Neural progenitor cell (in vitro differentiated cells): Measurements from ENCODE around the gene ZNF219. TPM values are rescaled to one million over a fixed set of nuclear protein-coding genes. Genes with fewer than 3 reads are reported as not detected.

Experiments
- DNase-seq: peaks from one replicate; pipeline ENCODE4 v3.0.0-alpha.2; 2016; ENCODE audit warnings: low spot score
- H2AFZ ChIP-seq: fragments of 200-600 bp; sonication (generic); replicated peaks from 2 replicates; pipeline ENCODE4 v1.6.1; 2016; ENCODE audit warnings: antibody characterized with exemption
- H3F3A ChIP-seq: fragments of 200-600 bp; sonication (generic); 2 replicates; pipeline ENCODE4 v1.6.1; 2016; ENCODE audit warnings: antibody characterized with exemption, low read depth
- H3K27ac ChIP-seq: fragments of 200-600 bp; sonication (generic); 2 replicates; pipeline ENCODE4 v1.5.1; 2016; ENCODE audit warnings: mild to moderate bottlenecking
- H3K27me3 ChIP-seq: fragments of 200-600 bp; sonication (generic); 2 replicates; pipeline ENCODE4 v1.6.1; 2016; ENCODE audit warnings: mild to moderate bottlenecking, moderate library complexity
- H3K36me3 ChIP-seq: fragments of 200-600 bp; sonication (generic); 2 replicates; pipeline ENCODE4 v1.5.1; 2016
- H3K4me1 ChIP-seq: fragments of 200-600 bp; sonication (generic); 2 replicates; pipeline ENCODE4 v1.6.1; 2016; ENCODE audit warnings: mixed run types
- H3K4me2 ChIP-seq: fragments of 200-600 bp; sonication (generic); 2 replicates; pipeline ENCODE4 v1.6.1; 2016
- H3K4me3 ChIP-seq: fragments of 200-600 bp; sonication (generic); 2 replicates; pipeline ENCODE4 v1.5.1; 2016
- H3K79me2 ChIP-seq: fragments of 200-600 bp; sonication (generic); 2 replicates; pipeline ENCODE4 v1.6.1; 2016; ENCODE audit warnings: low read depth
- H3K9ac ChIP-seq: fragments of 200-600 bp; sonication (generic); 2 replicates; pipeline ENCODE4 v1.6.1; 2016
- H3K9me3 ChIP-seq: fragments of 200-600 bp; sonication (generic); 2 replicates; pipeline ENCODE4 v1.5.1; 2016; ENCODE audit warnings: low read depth
- H4K20me1 ChIP-seq: fragments of 200-600 bp; sonication (generic); 2 replicates; pipeline ENCODE4 v1.6.1; 2016; ENCODE audit warnings: low read depth
- H3K27ac Mint-ChIP-seq: 3 replicates; pipeline ENCODE4 v1.8.0; 2021; ENCODE audit warnings: mixed read lengths
- H3K27me3 Mint-ChIP-seq: 2 replicates; pipeline ENCODE4 v1.8.0; 2022; ENCODE audit warnings: low read depth, mild to moderate bottlenecking, inconsistent platforms, moderate library complexity, mixed read lengths; ENCODE audit not compliant: insufficient read depth
- H3K36me3 Mint-ChIP-seq: 3 replicates; pipeline ENCODE4 v1.8.0; 2021; ENCODE audit warnings: mixed read lengths
- H3K4me1 Mint-ChIP-seq: 3 replicates; pipeline ENCODE4 v1.8.0; 2021; ENCODE audit warnings: mixed read lengths
- H3K4me3 Mint-ChIP-seq: 3 replicates; pipeline ENCODE4 v1.8.0; 2021; ENCODE audit warnings: mild to moderate bottlenecking, moderate library complexity, mixed read lengths
- H3K9me3 Mint-ChIP-seq: 3 replicates; pipeline ENCODE4 v1.8.0; 2020; ENCODE audit warnings: mixed read lengths
- EZH2 ChIP-seq: fragments of 200-600 bp; sonication (generic); IDR thresholded peaks from 2 replicates; pipeline ENCODE4 v1.6.1; 2017; ENCODE audit warnings: antibody characterized with exemption, mild to moderate bottlenecking, moderate library complexity
- EZH2phosphoT487 ChIP-seq: fragments of 200-600 bp; sonication (generic); IDR thresholded peaks from 2 replicates; pipeline ENCODE4 v1.6.1; 2017; ENCODE audit warnings: antibody characterized with exemption
- total RNA-seq: library from RNA; depleted of rRNA; stranded (reverse); fragments of >200 nt; gene quantifications from 2 replicates; pipeline ENCODE4 v1.2.3, GENCODE V29; 2015; ENCODE audit warnings: low replicate concordance
- TF ChIP-seq, protein P1 (sequence below): fragments of 200-600 bp; sonication (generic); IDR thresholded peaks from 2 replicates; pipeline ENCODE4 v1.5.1; 2017; ENCODE audit warnings: antibody characterized with exemption, mild to moderate bottlenecking

Gene ZNF219
- total RNA-seq, 1 donor from 2014 or later: 46.2 TPM

- no peaks in the 10 kb centered on the region for H3K9me3 ChIP-seq
- Mint-ChIP-seq H3K4me3 (no peak overlapping the region), H3K4me1 (no peaks in the 10 kb centered on the region)
Observed at GRCh38 chr14:21048638-21049037, 49.8 kb downstream of the ZNF219 start.

DNA sequence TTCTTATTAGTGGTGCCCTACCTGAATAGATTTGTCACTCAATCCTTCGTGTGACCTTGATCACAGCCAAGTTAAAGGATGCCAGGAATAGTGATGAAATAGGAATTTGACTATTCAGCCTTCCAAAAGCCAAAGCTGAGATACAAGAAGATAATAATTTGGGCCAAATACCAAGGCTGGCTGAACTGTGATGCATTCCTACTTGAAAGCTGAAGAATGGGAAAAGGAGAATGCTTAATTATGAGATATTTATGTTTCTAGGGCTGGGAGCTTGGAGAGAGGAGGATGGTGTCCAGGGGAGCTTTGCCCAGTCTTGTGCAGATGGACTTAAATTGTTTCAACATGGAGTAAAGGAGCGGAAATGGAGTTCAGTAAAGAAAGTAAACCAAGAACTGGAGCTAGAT is 51.1 kb downstream of the ZNF219 start:
- Histone ChIP-seq H3K36me3 (no peaks in the 10 kb centered on the region), H3K9ac (no peak overlapping the region), H3K27me3 (peaks cover 10% of the 10 kb centered on the region), H3K9me3 (no peaks in the 10 kb centered on the region), H3K79me2 (no peaks in the 10 kb centered on the region), H4K20me1 (no peaks in the 10 kb centered on the region), H3F3A (no peaks in the 10 kb centered on the region), H2AFZ (no peak overlapping the region), H3K4me2 (no peak overlapping the region), H3K4me3 (no peak overlapping the region), H3K4me1 (no peaks in the 10 kb centered on the region), H3K27ac (no peak overlapping the region)
- Mint-ChIP-seq H3K36me3 (no peaks in the 10 kb centered on the region), H3K27me3 (peaks cover 6% of the 10 kb centered on the region), H3K9me3 (no peaks in the 10 kb centered on the region), H3K27ac (no peak overlapping the region), H3K4me3 (no peak overlapping the region), H3K4me1 (no peaks in the 10 kb centered on the region)
- TF ChIP-seq, protein P1, sequence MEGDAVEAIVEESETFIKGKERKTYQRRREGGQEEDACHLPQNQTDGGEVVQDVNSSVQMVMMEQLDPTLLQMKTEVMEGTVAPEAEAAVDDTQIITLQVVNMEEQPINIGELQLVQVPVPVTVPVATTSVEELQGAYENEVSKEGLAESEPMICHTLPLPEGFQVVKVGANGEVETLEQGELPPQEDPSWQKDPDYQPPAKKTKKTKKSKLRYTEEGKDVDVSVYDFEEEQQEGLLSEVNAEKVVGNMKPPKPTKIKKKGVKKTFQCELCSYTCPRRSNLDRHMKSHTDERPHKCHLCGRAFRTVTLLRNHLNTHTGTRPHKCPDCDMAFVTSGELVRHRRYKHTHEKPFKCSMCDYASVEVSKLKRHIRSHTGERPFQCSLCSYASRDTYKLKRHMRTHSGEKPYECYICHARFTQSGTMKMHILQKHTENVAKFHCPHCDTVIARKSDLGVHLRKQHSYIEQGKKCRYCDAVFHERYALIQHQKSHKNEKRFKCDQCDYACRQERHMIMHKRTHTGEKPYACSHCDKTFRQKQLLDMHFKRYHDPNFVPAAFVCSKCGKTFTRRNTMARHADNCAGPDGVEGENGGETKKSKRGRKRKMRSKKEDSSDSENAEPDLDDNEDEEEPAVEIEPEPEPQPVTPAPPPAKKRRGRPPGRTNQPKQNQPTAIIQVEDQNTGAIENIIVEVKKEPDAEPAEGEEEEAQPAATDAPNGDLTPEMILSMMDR: no peak
- no peak for TF ChIP-seq EZH2phosphoT487
- no peak for TF ChIP-seq EZH2
- DNase-seq: no peak

More at GRCh38 chr14:21048638-21049037, 49.8 kb downstream of the ZNF219 start:
- no peaks in the 10 kb centered on the region for H4K20me1 ChIP-seq
- TF ChIP-seq EZH2 (no peak), EZH2phosphoT487 (no peak)
- TF ChIP-seq, protein P1: no peak
- Mint-ChIP-seq H3K9me3 (no peaks in the 10 kb centered on the region), H3K27me3 (peaks cover 2% of the 10 kb centered on the region), H3K27ac (peak overlapping the region; percentile 15), H3K36me3 (no peaks in the 10 kb centered on the region)
- H3K27me3 ChIP-seq: peaks cover 10% of the 10 kb centered on the region
- H3K79me2 ChIP-seq: no peaks in the 10 kb centered on the region
- no peak overlapping the region for H2AFZ ChIP-seq
- H3F3A ChIP-seq: no peaks in the 10 kb centered on the region
- H3K9ac ChIP-seq: no peak overlapping the region
- no peak overlapping the region for H3K4me3 ChIP-seq
- H3K36me3 ChIP-seq: no peaks in the 10 kb centered on the region
- no peak for DNase-seq
- H3K27ac ChIP-seq: no peak overlapping the region
- H3K4me1 ChIP-seq: no peaks in the 10 kb centered on the region
- no peak overlapping the region for H3K4me2 ChIP-seq

- Mint-ChIP-seq H3K9me3 (no peaks in the 10 kb centered on the region), H3K36me3 (no peaks in the 10 kb centered on the region), H3K27ac (no peak overlapping the region), H3K27me3 (peaks cover 6% of the 10 kb centered on the region), H3K4me3 (no peak overlapping the region), H3K4me1 (peaks cover 14% of the 10 kb centered on the region)
- Histone ChIP-seq H3K4me2 (no peak overlapping the region), H2AFZ (no peak overlapping the region), H3K36me3 (no peaks in the 10 kb centered on the region), H4K20me1 (no peaks in the 10 kb centered on the region), H3K9me3 (no peaks in the 10 kb centered on the region), H3K79me2 (no peaks in the 10 kb centered on the region), H3K27ac (no peak overlapping the region), H3K9ac (no peak overlapping the region), H3K4me3 (no peak overlapping the region), H3K4me1 (peaks cover 5% of the 10 kb centered on the region), H3K27me3 (peaks cover 10% of the 10 kb centered on the region), H3F3A (no peaks in the 10 kb centered on the region)
- TF ChIP-seq EZH2phosphoT487: no peak
- DNase-seq: no peak
Observed at GRCh38 chr14:21043974-21044618, 54.4 kb downstream of the ZNF219 start.

- Histone ChIP-seq H3F3A (no peaks in the 10 kb centered on the region), H3K27me3 (peaks cover 10% of the 10 kb centered on the region), H3K27ac (no peak overlapping the region), H3K4me2 (no peak overlapping the region), H2AFZ (no peak overlapping the region), H3K9ac (no peak overlapping the region), H3K4me1 (peaks cover 11% of the 10 kb centered on the region), H4K20me1 (no peaks in the 10 kb centered on the region), H3K79me2 (no peaks in the 10 kb centered on the region), H3K9me3 (no peaks in the 10 kb centered on the region), H3K4me3 (no peak overlapping the region), H3K36me3 (no peaks in the 10 kb centered on the region)
- Mint-ChIP-seq H3K4me3 (no peak overlapping the region), H3K27me3 (peaks cover 6% of the 10 kb centered on the region), H3K9me3 (no peaks in the 10 kb centered on the region), H3K4me1 (peaks cover 14% of the 10 kb centered on the region), H3K27ac (no peak overlapping the region), H3K36me3 (no peaks in the 10 kb centered on the region)
- TF ChIP-seq, protein P1: no peak
- TF ChIP-seq EZH2phosphoT487: no peak
- no peak for TF ChIP-seq EZH2
- DNase-seq: no peak
Observed at GRCh38 chr14:21043387-21043973, 55.0 kb downstream of the ZNF219 start.
